Fibroblast of peridontal ligament (primary cell): ENCODE results near the gene ATP6AP2.

Source experiments
- DNase-seq: peaks from one replicate; pipeline ENCODE4 v3.0.0-alpha.2; 2010; ENCODE audit errors: extremely low read depth

Gene ATP6AP2

GRCh38 chrX:40644176-40644575, 63.4 kb downstream of the ATP6AP2 start:
- peak; percentile 62 for DNase-seq

- peak; percentile 83 for DNase-seq
These were observed 64.1 kb downstream of the ATP6AP2 start for GRCh38 chrX:40644821-40645358.

GRCh38 chrX:40646489-40647306, 65.9 kb downstream of the ATP6AP2 start:
- DNase-seq, result peak; percentile 31

- peak; percentile 85 for DNase-seq
These were observed 66.8 kb downstream of the ATP6AP2 start, which contains the start of gene CXorf38 for GRCh38 chrX:40647307-40648197. CXorf38 (minus strand) TSS chrX:40647561; CDS start chrX:40647520, 41 bp downstream.

- DNase-seq, result peak; percentile 67
These were observed 71.0 kb downstream of the ATP6AP2 start for GRCh38 chrX:40651620-40652223.

GRCh38 chrX:40652664-40653063, 71.9 kb downstream of the ATP6AP2 start:
- DNase-seq, result no peak

- no peak for DNase-seq
These were observed 72.8 kb downstream of the ATP6AP2 start for GRCh38 chrX:40653535-40653934.
